ENCODE data around the gene BACE1-AS. TPM values are rescaled to one million over a fixed set of nuclear protein-coding genes. Genes with fewer than 3 reads are reported as not detected.
"Not testable (repeated sequence)": the region's sequence is repeated elsewhere in the genome, so short reads cannot be mapped to it uniquely, and the experiment has no call there.

Gene BACE1-AS
- total and polyA plus RNA-seq, 2 of the 8 experiments (the other 6 are each of a cell fraction or from before 2014, with no cell fraction given), result 14.9 to 17.4 TPM

DNA sequence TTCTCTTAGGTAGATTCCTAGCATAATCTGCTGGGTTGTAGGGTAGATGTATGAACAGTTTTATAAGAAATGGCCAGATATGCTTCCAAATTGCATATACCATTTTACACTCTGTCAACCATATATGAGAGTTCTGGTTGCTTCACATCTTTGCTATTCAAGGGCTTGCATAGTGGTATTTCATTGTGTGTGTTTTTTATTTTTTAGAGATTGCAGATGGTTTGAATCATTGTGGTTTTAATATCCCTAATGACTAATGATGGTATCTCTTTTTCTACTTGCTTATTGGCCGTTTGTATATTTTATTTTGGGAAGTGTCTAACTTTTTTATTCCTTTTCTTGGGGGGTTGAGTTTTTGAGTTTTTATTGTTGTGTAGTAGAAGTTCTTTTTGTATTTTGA lies 31.7 kb upstream of the BACE1-AS start (continued):
- TF ChIP-seq ZNF274 (IDR thresholded peaks at IDR 0.05; ENCODE audit: borderline replicate concordance, extremely low read depth, low read length) (no peak), JUN (IDR thresholded peaks at IDR 0.05; ENCODE audit: low read depth, low read length) (no peak), SIN3A (conservative IDR thresholded peaks at IDR 0.05 in 1 of 2, IDR thresholded peaks at IDR 0.05 in 1 of 2; ENCODE audit: low read depth in 1 of 2, low read length in 2 of 2) (no peak), MAFK (IDR thresholded peaks at IDR 0.05; ENCODE audit: low read depth, low read length) (no peak)

DNA sequence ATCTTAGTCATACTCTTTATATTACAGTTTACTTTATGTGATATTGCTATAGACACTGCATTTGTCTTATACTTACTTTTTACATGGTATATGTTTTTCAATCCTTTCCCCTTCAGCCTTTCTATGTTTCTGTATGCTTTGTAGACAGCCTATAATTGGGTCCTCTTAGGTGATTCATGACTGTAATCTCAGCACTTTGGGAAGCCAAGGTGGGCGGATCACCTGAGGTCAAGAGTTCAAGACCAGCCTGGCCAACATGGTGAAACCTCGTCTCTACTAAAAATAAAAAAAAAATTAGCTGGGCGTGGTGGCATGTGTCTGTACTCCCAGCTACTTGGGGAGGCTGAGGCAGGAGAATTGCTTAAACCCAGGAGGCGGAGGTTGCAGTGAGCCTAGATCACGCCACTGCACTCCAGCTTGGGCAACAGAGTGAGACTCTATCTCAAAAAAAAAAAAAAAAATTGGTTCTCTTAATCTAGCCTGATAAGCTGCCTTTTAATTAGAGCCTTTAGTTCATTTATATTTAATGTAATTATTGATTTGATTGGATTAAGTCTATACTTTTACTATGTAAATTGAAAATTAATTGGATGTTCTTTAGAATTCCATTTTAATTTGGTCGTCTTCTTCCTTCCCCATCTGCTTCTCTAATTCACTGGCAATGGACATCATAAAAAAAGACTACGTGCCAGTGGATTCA lies 26.4 kb upstream of the BACE1-AS start:
- H3K4me1 ChIP-seq (replicated peaks in 1 of 4; ENCODE audit: control insufficient read depth in 3 of 4, insufficient read depth in 4 of 4, low read length in 3 of 4); FAIRE-seq: not testable (repeated sequence)

More for the DNA sequence above, 26.4 kb upstream of the BACE1-AS start:
- H2BK12ac ChIP-seq (ENCODE audit: low read depth, low read length); H3K18ac ChIP-seq (ENCODE audit: extremely low read depth, low read length); H2BK120ac ChIP-seq (replicated peaks; ENCODE audit: low read depth, low read length); H3K4me2 ChIP-seq (ENCODE audit: insufficient read depth in 1 of 2, low read depth in 2 of 2, low read length in 2 of 2); H3K79me2 ChIP-seq (ENCODE audit: control insufficient read depth in 1 of 2, insufficient read depth in 2 of 2, low read length in 2 of 2); H4K8ac ChIP-seq (ENCODE audit: extremely low read depth, insufficient read depth, low read length); DNase-seq (ENCODE audit: low read depth in 1 of 2, low spot score in 2 of 2); H2AK5ac ChIP-seq (ENCODE audit: low read depth, low read length); H3K9ac ChIP-seq (replicated peaks in 1 of 4; ENCODE audit: extremely low read depth in 1 of 4, low read depth in 3 of 4, low read length in 3 of 4); H2BK15ac ChIP-seq (ENCODE audit: low read length); H3K23me2 ChIP-seq (ENCODE audit: low read depth, low read length); H2BK5ac ChIP-seq (ENCODE audit: low read depth, low read length); H3K79me1 ChIP-seq (ENCODE audit: low read depth, low read length); H2AFZ ChIP-seq (ENCODE audit: low read length); H3K14ac ChIP-seq (ENCODE audit: insufficient read length); H3K27me3 ChIP-seq (replicated peaks in 1 of 4; ENCODE audit: control insufficient read depth in 3 of 4, extremely low read depth in 1 of 4, insufficient read depth in 3 of 4, low read length in 3 of 4); H3K9me3 ChIP-seq (ENCODE audit: insufficient read depth in 2 of 2, low read depth in 1 of 2, low read length in 1 of 2); H3K4me3 ChIP-seq (ENCODE audit: extremely low read depth in 1 of 4, insufficient read depth in 2 of 4, low read depth in 3 of 4, low read length in 4 of 4); H3K23ac ChIP-seq (ENCODE audit: insufficient read length); H2BK20ac ChIP-seq (ENCODE audit: low read length); POLR2A ChIA-PET (ENCODE audit: partially characterized antibody); H4K5ac ChIP-seq (ENCODE audit: insufficient read length, low read depth, low read length); H4K20me1 ChIP-seq (replicated peaks in 1 of 2; ENCODE audit: control insufficient read depth in 1 of 2, insufficient read depth in 2 of 2, low read length in 2 of 2); H3K4ac ChIP-seq (replicated peaks; ENCODE audit: insufficient read length, low read depth, low read length); H3K36me3 ChIP-seq (ENCODE audit: control insufficient read depth in 2 of 4, insufficient read depth in 4 of 4, low read length in 3 of 4); H3K56ac ChIP-seq (replicated peaks; ENCODE audit: insufficient read length, low read depth, low read length); H3K27ac ChIP-seq (ENCODE audit: low read depth, low read length); H4K91ac ChIP-seq (replicated peaks; ENCODE audit: insufficient read length, low read length): not testable (repeated sequence)
- CTCF ChIA-PET (ENCODE audit: partially characterized antibody), result interaction anchor here (0.6 to 0.9 kb wide), 2 partner anchors 161 to 640 kb away, joined by 3 to 4 read pairs; no protein-coding TSS in a partner anchor
- 91% methylated on average over 7 of the region's 7 CpGs; no CpG with 5 or more reads in 1 of the 2 experiments for WGBS, 2 experiments (ENCODE audit: extremely low coverage in 1 of 2, insufficient coverage in 1 of 2, insufficient read length in 1 of 2, insufficient replicate concordance in 2 of 2, low coverage in 1 of 2, low lambda C conversion rate in 2 of 2, missing lambda C conversion rate in 1 of 2)
